Effector memory CD8-positive, alpha-beta T cell (primary cell): Measurements from ENCODE around the gene ZNF235.
"Not testable (repeated sequence)": the region's sequence is repeated elsewhere in the genome, so short reads cannot be mapped to it uniquely, and the experiment has no call there.

ENCODE experiments used
- ATAC-seq: fragments of 150-1000 bp; cut with Tn5 transposase; replicated peaks from 2 replicates; pipeline ENCODE4 v1.10.0; 2021; ENCODE audit warnings: mild to moderate bottlenecking, moderate library complexity
- DNase-seq, 3 experiments: peaks; one replicate each; pipeline ENCODE4 v3.0.0; 2021
- H3K27ac Mint-ChIP-seq, 2 donors: one replicate each; pipeline ENCODE4 v1.8.0; 2022; ENCODE audit warnings: mild to moderate bottlenecking in 2 of 2, mixed read lengths in 2 of 2, moderate library complexity in 2 of 2
- H3K27me3 Mint-ChIP-seq, 2 donors: one replicate each; pipeline ENCODE4 v1.8.0; 2022; ENCODE audit warnings: mixed read lengths in 2 of 2
- H3K36me3 Mint-ChIP-seq: one replicate; pipeline ENCODE4 v1.8.0; 2022; ENCODE audit warnings: mild to moderate bottlenecking, moderate library complexity, mixed read lengths; ENCODE audit not compliant: insufficient read depth
- H3K4me1 Mint-ChIP-seq, 2 donors: one replicate each; pipeline ENCODE4 v1.8.0; 2022; ENCODE audit warnings: low read depth in 2 of 2, mixed read lengths in 2 of 2
- H3K4me3 Mint-ChIP-seq, 2 donors: one replicate each; pipeline ENCODE4 v1.8.0; 2022; ENCODE audit warnings: mild to moderate bottlenecking in 2 of 2, mixed read lengths in 2 of 2, moderate library complexity in 2 of 2
- H3K9me3 Mint-ChIP-seq, 2 donors: one replicate each; pipeline ENCODE4 v1.8.0; 2022; ENCODE audit warnings: mixed read lengths in 2 of 2
- total RNA-seq, 9 experiments: gene quantifications; one replicate each; lab custom pipeline; 2026; lab: John Stamatoyannopoulos, UW

The ZNF235 gene
- total RNA-seq: 9.0 to 35.3 (median 12.4) reads per million in 9 experiments

- peaks cover 10 to 11% of the 10 kb centered on the region in 2 donors for H3K27me3 Mint-ChIP-seq
- peaks cover 23% of the 10 kb centered on the region for H3K36me3 Mint-ChIP-seq
- H3K4me1 Mint-ChIP-seq: peaks cover 6 to 23% of the 10 kb centered on the region in 2 donors
- peak within 1 kb of the TSS; percentile 80 to 84 for H3K27ac Mint-ChIP-seq
- peaks cover 0 to 8% of the 10 kb centered on the region in 2 donors for H3K9me3 Mint-ChIP-seq
- DNase-seq: peak; percentile 44 to 46 (median 45)
- ATAC-seq: peak; percentile 97
- peak within 1 kb of the TSS; percentile 87 to 91 for H3K4me3 Mint-ChIP-seq
These were observed at the start of gene ZNF235 for GRCh38 chr19:44304659-44305193. TSS of gene ZNF235 (minus strand) at chr19:44305025. CDS start at chr19:44303404, 1,621 bp downstream.

DNA sequence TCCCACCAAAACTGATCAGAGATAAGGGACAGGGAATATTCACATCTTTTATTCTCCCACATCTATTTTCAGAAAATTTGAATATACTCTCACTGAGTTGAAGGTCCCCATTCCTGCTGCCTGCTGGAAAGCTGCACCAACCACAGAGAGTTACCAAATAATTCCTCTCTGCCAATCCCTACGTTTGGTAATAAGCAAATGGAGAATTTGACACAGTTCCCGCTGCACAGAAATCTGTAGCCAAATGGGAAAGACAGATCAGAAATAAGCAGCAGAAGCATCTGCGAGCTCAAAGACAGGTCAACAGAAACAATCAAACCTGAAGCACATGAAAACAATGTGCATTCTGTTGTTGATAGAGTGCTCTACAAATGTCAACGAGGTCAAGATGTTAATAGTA is 41.7 kb upstream of the ZNF235 start:
- no peak for DNase-seq
- Mint-ChIP-seq H3K36me3 (no peaks in the 10 kb centered on the region), H3K27ac (no peak overlapping the region), H3K4me3 (no peak overlapping the region), H3K27me3 (no peaks in the 10 kb centered on the region), H3K4me1 (no peaks in the 10 kb centered on the region), H3K9me3 (peaks cover 6 to 17% of the 10 kb centered on the region in 2 donors)
- ATAC-seq: no peak

- peaks cover 6 to 16% of the 10 kb centered on the region in 2 donors for H3K9me3 Mint-ChIP-seq
- no peak overlapping the region for H3K27ac Mint-ChIP-seq
- H3K36me3 Mint-ChIP-seq: no peaks in the 10 kb centered on the region
- DNase-seq: no peak
- no peak overlapping the region for H3K4me3 Mint-ChIP-seq
- no peaks in the 10 kb centered on the region for H3K27me3 Mint-ChIP-seq
- H3K4me1 Mint-ChIP-seq: no peaks in the 10 kb centered on the region
- ATAC-seq: no peak
These were observed 41.1 kb upstream of the ZNF235 start for GRCh38 chr19:44345959-44346358.

DNA sequence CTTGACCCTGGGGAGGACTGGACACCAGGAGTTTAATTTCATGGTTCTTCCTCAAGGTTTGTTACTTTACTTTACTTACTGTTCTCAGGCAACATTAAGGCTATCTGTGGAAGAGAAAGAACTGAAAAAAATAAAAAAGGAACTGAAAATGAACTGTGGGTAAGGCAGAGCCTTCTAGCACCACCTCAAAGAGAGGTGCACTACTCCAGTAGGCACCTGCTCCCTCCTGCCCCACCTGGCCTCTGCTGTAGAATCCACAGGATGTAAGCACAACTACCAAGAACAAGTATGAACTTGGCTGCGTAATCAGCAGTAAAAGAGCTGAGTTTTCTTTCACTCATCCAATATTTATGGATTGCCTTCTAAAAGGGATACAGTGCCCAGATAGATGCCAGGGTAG is 39.4 kb upstream of the ZNF235 start:
- Mint-ChIP-seq H3K9me3 (peaks cover 5 to 21% of the 10 kb centered on the region in 2 donors), H3K27ac (no peak overlapping the region), H3K36me3 (no peaks in the 10 kb centered on the region), H3K4me1 (no peaks in the 10 kb centered on the region), H3K4me3 (no peak overlapping the region), H3K27me3 (no peaks in the 10 kb centered on the region)
- ATAC-seq (no peak), DNase-seq (no peak)

DNA sequence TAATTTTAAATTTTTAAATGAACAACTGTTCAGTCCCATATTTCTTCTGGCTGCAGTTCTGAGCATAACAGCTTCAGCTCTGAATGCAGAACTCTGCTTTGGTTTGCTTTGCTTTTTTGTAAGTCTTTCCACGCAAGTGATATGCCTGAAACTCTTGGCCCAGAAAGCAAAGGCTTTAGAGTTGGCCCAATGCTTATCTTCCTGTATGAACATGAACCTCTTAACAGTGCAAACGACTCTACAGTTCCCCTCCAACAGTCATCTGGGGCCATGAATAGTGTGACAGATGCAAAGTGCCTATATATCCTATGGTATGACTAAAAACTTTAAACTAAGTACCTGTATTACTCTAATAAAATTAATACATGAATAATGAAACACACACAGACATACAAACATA is 37.0 kb upstream of the ZNF235 start:
- no peak for ATAC-seq
- Mint-ChIP-seq H3K4me3 (no peak overlapping the region), H3K4me1 (no peaks in the 10 kb centered on the region), H3K27me3 (no peaks in the 10 kb centered on the region), H3K27ac (no peak overlapping the region), H3K9me3 (peaks cover 6 to 14% of the 10 kb centered on the region in 2 donors), H3K36me3 (no peaks in the 10 kb centered on the region)
- no peak for DNase-seq

DNA sequence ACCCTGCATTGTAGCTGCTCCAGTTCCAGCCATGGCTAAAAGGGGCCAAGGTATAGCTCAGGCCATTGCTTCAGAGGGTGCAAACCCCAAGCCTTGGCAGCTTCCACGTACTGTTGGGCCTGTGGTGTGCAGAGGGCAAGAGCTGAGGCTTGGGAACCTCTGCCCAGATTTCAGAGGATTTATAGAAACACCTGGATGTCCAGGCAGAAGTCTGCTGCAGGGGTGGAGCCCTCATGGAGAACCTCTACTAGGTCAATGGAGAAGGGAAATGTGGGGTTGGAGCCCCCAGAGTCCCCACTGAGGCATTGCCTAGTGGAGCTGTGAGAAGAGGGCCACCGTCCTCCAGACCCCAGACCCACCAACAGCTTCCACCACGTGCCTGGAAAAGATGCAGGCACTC is 29.8 kb upstream of the ZNF235 start:
- not testable (repeated sequence) for H3K36me3 Mint-ChIP-seq, H3K27ac Mint-ChIP-seq, H3K4me1 Mint-ChIP-seq, H3K4me3 Mint-ChIP-seq, H3K27me3 Mint-ChIP-seq, DNase-seq, ATAC-seq
- H3K9me3 Mint-ChIP-seq: peaks cover 11 to 25% of the 10 kb centered on the region in 2 donors

DNA sequence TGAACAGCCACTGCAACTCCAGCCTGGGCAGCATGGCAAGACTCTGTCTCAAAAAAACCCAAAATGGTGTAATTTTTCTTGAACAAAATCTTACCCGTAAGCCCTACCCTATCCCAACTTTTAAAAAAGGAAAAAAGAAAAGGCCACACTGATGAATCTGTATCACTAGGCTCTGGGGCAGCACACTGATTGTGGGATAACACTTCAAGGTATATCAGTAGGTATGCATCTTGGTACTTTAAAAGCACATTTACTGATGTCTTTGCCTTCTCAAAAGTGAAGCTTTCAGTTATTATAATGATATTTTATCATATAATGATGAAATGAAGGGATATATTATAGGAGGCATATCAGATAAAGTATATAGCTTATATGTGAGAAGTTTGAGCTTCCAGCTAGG is 27.3 kb upstream of the ZNF235 start:
- H3K27ac Mint-ChIP-seq: no peak overlapping the region
- no peak for ATAC-seq
- H3K27me3 Mint-ChIP-seq: peaks cover 12 to 17% of the 10 kb centered on the region in 2 donors
- peaks cover 10 to 35% of the 10 kb centered on the region in 2 donors for H3K9me3 Mint-ChIP-seq
- no peak for DNase-seq
- H3K4me1 Mint-ChIP-seq: no peaks in the 10 kb centered on the region
- H3K36me3 Mint-ChIP-seq: no peaks in the 10 kb centered on the region
- H3K4me3 Mint-ChIP-seq: no peak overlapping the region

GRCh38 chr19:44315883-44316282 is 11.1 kb upstream of the ZNF235 start:
- H3K4me3 Mint-ChIP-seq: no peak overlapping the region
- ATAC-seq (no peak), DNase-seq (no peak)
- H3K36me3 Mint-ChIP-seq: no peaks in the 10 kb centered on the region
- H3K27me3 Mint-ChIP-seq: peaks cover 18 to 23% of the 10 kb centered on the region in 2 donors
- H3K4me1 Mint-ChIP-seq: no peaks in the 10 kb centered on the region
- no peak overlapping the region for H3K27ac Mint-ChIP-seq
- peaks cover 2 to 19% of the 10 kb centered on the region in 2 donors for H3K9me3 Mint-ChIP-seq

DNA sequence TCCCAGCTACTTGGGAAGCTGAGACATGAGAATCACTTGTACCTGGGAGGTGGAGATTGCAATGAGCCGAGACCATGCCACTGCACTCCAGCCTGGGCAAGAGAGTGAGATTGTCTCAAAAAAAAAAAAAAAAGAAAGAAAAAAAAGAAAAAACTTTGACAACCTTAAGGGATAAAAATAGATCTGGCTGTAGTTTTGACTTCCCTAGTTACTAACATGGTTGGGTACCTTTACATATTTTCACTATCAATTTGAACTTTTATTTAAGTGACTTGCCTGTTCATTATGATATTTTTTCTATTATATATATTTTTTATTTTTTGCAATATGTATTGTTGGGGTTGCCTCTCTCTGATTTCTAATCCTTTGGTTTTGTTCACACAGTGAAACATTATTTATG is 8.4 kb upstream of the ZNF235 start:
- peaks cover 2 to 14% of the 10 kb centered on the region in 2 donors for H3K9me3 Mint-ChIP-seq
- H3K36me3 Mint-ChIP-seq: no peaks in the 10 kb centered on the region
- H3K27me3 Mint-ChIP-seq: peaks cover 25 to 38% of the 10 kb centered on the region in 2 donors
- no peaks in the 10 kb centered on the region for H3K4me1 Mint-ChIP-seq
- ATAC-seq (no peak), DNase-seq (no peak)
- H3K27ac Mint-ChIP-seq: no peak overlapping the region
- no peak overlapping the region for H3K4me3 Mint-ChIP-seq

- Mint-ChIP-seq H3K27ac (no peak overlapping the region), H3K27me3 (peaks cover 17 to 24% of the 10 kb centered on the region in 2 donors), H3K36me3 (no peaks in the 10 kb centered on the region), H3K4me3 (no peak overlapping the region), H3K4me1 (peaks cover 6 to 14% of the 10 kb centered on the region in 2 donors), H3K9me3 (peaks cover 0 to 8% of the 10 kb centered on the region in 2 donors)
- DNase-seq: no peak
- ATAC-seq: no peak
These were observed 3.2 kb upstream of the ZNF235 start for GRCh38 chr19:44308011-44308410.

GRCh38 chr19:44306283-44306682 is 1.5 kb upstream of the ZNF235 start:
- DNase-seq: no peak
- no peak for ATAC-seq
- H3K9me3 Mint-ChIP-seq: peaks cover 0 to 8% of the 10 kb centered on the region in 2 donors
- H3K27ac Mint-ChIP-seq: no peak overlapping the region
- peaks cover 9% of the 10 kb centered on the region for H3K36me3 Mint-ChIP-seq
- no peak overlapping the region for H3K4me3 Mint-ChIP-seq
- H3K27me3 Mint-ChIP-seq: peaks cover 11 to 16% of the 10 kb centered on the region in 2 donors
- H3K4me1 Mint-ChIP-seq: peaks cover 6 to 19% of the 10 kb centered on the region in 2 donors

- Mint-ChIP-seq H3K36me3 (peaks cover 16% of the 10 kb centered on the region), H3K27ac (peak overlapping the region in 1 of 2 donors; percentile 80), H3K4me3 (peak overlapping the region; percentile 87 to 91), H3K9me3 (peaks cover 0 to 8% of the 10 kb centered on the region in 2 donors), H3K27me3 (peaks cover 11 to 16% of the 10 kb centered on the region in 2 donors), H3K4me1 (peaks cover 6 to 23% of the 10 kb centered on the region in 2 donors)
- DNase-seq (no peak), ATAC-seq (no peak)
These were observed 632 bp upstream of the ZNF235 start for GRCh38 chr19:44305457-44305856.

- Mint-ChIP-seq H3K27ac (peak overlapping the region; percentile 80 to 84), H3K36me3 (peaks cover 30% of the 10 kb centered on the region), H3K27me3 (peaks cover 8 to 11% of the 10 kb centered on the region in 2 donors), H3K9me3 (peaks cover 0 to 8% of the 10 kb centered on the region in 2 donors), H3K4me1 (peaks cover 6 to 23% of the 10 kb centered on the region in 2 donors), H3K4me3 (peak overlapping the region; percentile 87 to 91)
- DNase-seq (no peak), ATAC-seq (peak; percentile 31)
These were observed 753 bp downstream of the ZNF235 start for GRCh38 chr19:44303976-44304568.

DNA sequence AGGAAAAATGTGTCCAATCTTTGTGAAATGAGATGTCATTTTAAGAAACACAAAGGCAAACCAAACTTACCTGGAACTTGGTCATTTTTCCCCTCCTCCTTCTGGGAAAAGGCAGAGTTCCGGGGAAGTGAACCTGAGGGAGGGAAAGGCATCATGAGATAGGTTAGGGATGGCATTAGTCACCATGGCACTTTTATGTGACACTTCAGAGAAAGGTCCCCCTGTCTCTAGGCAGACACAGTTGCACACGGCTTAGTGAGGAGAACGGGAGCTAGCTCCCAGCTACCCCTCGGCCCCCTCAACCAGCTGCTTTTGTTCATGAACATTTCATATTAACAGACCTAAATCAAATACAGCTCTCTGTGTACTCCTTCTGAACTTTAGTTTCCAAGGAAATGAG is 1.5 kb downstream of the ZNF235 start:
- no peak overlapping the region for H3K27ac Mint-ChIP-seq
- peaks cover 1 to 5% of the 10 kb centered on the region in 2 donors for H3K27me3 Mint-ChIP-seq
- ATAC-seq: no peak
- peaks cover 6 to 23% of the 10 kb centered on the region in 2 donors for H3K4me1 Mint-ChIP-seq
- peaks cover 37% of the 10 kb centered on the region for H3K36me3 Mint-ChIP-seq
- no peak overlapping the region for H3K4me3 Mint-ChIP-seq
- peaks cover 0 to 5% of the 10 kb centered on the region in 2 donors for H3K9me3 Mint-ChIP-seq
- no peak for DNase-seq
